Measurements from ENCODE around the gene FKBP15.
"Not testable (repeated sequence)": the region's sequence is repeated elsewhere in the genome, so short reads cannot be mapped to it uniquely, and the experiment has no call there.

The FKBP15 gene

DNA sequence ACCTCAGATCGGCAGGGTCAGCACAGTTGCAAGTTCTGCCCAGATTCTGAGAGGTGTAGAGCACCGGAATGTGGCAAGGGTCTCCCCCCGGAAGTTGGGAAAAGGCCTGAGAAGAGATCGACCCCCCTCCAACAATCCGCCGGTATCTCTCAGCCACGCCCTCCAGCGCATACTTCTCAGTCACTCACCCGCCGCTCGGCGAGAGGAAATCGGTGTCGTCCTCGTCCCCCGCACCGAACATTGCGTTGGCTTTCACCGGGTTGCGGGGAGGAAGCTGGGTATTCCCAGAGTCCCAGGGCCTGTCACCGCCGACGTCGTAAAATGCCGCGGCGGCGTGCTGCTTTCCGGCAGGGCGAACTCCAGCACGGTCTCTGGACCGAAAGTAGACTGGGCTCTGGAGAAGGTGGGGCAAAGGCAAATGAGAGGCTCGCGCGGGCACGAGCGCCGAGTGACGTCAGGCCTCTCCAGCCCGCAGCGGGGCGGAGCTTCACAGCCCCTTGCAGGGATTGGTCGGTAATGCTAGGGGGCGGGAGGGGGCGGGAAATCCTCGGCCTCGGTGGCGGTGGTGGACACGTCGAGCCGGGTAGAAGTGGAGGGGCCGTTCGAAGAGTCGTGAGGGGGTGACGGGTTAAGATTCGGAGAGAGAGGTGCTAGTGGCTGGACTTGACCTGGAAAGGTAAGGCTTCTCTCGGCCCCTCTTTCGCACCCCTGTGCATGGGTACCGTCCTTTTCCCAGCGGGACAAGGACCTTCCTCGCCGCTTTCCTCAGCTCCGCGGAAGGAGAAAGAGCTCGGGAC lies at the start of gene FKBP15, which contains the start of gene SLC31A1:
TSS of gene FKBP15 (minus strand) at position 275 of the 797 bp plus-strand sequence. CDS start at position 241, 34 bp downstream.
TSS of gene SLC31A1 (plus strand) at position 542 of the 797 bp plus-strand sequence. CDS start 34,605 bp downstream, outside the sequence.
- peak; percentile 88 to 94 for DNase-seq (ENCODE audit: extremely low read depth in 1 of 2, low read depth in 1 of 2)

DNA sequence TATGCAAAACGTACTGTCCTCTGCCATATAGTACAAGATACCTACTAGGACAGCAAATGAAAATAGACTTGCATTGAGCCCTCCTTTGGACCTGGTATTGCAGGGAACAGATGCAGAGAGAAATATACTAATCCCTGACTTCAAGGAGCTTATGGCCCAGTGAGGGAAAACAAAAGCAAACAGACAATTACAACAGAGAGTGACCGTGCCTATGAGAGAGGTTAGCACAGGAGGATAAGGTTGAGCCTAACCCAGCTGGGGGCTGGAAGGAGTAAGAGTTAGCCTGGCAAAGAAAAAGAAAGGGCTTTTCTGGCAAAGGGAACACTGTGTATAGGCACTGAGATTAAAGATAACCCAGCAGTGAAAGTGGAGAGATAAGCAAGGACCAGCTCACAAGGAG lies 48.8 kb upstream of the FKBP15 start:
- no peak for DNase-seq (ENCODE audit: extremely low read depth in 1 of 2, low read depth in 1 of 2)

- no peak for DNase-seq (ENCODE audit: extremely low read depth in 1 of 2, low read depth in 1 of 2)
Observed at GRCh38 chr9:113269355-113269754, 48.3 kb upstream of the FKBP15 start.

DNA sequence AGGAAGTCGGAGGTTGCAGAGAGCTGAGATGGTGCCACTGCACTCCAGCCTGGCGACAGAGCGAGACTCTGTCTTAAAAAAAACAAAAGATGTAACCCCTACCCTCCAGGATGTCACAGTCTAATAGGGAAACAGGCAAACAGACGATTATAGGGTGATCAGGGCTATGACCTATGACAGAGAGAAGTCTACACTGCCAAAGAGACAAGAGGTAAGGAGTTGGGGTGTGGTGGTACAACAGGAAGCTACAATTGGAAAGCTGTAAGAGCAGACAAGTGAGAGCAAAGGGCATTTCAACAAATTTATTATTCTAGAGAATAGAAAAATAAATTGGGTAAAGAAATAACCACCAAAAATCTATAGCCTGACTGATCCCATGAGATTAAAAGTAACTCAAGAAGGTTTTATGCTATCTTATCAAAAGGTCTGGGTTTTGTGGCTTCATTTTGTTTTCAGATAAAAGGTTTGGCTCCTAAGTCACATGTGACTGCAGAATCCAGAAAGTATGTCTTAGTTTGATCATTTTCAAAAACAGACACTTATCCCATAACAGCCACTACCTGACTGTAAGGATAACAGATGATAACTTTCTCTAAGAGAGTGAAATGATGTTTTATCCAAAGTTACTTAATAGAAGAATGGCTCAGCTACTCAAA lies 47.0 kb upstream of the FKBP15 start:
- DNase-seq (ENCODE audit: extremely low read depth in 1 of 2, low read depth in 1 of 2) = no peak

GRCh38 chr9:113266174-113266573 lies 45.1 kb upstream of the FKBP15 start:
- DNase-seq (ENCODE audit: extremely low read depth in 1 of 2, low read depth in 1 of 2) = no peak

DNA sequence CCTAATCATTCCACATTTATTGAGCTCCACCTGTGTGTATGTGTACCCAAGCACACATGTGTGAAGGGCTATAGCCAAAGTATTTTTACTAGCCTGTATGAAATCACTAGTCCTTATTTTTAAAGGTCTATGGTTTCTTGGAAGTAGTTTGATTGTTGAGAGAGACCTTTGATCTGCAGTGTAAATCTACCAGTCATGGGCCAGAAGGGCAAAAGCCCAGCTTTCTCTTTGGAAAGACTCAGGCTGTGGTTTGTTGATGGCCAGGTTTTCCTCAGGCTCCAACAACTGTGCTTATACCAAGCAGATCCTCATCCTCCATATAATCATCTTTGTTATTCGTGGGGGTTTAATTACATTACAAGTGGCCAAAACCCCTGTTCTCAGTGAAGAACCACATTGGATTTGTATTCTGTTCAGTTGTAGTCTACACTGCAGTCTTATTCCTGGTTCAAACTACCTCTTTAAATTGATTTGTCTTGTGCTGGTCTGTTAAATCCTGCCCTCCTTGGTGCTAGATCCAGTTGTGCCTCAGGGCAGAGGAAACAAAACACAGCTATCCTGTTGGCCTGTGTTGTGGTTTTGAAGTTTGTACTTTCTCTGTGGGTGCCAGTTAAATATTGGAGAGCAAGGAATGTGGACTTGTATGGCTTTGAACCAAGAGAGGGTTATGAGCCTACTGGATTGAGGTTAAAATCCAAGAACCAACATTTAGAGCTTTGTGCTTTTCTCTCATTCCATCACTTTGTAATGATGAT lies 41.0 kb upstream of the FKBP15 start:
- no peak for DNase-seq (ENCODE audit: extremely low read depth in 1 of 2, low read depth in 1 of 2)

DNA sequence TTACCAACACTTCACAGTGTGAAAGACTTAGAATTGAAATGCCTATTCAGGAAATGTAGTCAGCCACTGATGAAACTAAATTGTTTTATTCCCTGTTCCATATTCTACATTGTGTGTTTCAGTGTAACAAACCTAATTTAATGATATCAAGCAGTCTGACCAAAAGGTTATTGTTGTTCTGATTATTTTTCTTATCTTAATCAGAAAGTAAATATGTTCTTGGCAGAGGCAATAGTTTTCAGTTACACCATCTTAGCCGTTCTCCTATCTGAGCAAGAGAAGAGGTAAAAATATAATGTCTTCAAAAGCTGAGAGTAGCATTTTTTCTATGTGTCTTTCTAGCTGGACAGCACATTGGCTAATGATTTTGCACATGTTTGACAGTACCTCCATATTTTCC lies 37.2 kb upstream of the FKBP15 start:
- DNase-seq (ENCODE audit: extremely low read depth in 1 of 2, low read depth in 1 of 2) = no peak

DNA sequence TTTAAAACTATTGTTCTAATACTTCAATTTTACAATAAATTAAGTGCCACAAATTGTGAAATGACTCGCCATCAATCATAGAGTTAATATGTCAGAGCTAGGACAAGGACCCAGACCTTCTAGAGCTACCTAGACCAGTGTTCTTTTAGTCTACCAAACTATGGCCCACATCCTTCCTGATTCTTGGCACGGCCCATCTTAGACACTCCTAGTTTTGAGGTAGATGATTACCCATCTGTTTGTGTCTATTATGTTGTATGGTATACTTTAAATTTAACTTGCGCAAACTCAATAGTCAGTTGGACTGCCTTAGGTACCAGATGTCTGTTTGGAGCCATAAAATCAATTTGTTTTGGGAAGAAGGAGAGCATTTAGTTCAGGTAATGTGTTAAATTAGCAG lies 36.8 kb upstream of the FKBP15 start:
- DNase-seq (ENCODE audit: extremely low read depth in 1 of 2, low read depth in 1 of 2) = no peak

- DNase-seq (ENCODE audit: extremely low read depth in 1 of 2, low read depth in 1 of 2) = no peak
Observed at GRCh38 chr9:113255438-113255837, 34.4 kb upstream of the FKBP15 start.

DNA sequence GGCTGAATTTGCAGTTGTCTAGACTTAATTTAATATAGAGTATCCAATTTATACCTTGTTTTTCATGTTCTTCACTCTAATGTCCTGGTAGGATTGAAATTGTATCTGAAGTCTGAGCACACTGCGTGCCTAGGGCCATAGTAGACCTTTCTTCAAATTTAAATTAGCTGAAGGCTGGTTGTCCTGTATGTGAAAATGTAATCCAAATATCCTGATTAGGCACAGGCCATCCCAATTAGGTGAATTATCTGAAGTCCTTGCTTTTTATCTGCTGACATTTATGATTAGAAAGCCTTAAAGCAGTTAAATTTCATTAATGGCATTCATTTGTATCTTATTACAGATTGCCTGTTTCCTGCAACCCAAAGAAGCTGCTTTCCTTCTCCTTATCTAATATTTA lies 33.9 kb upstream of the FKBP15 start:
- DNase-seq (ENCODE audit: extremely low read depth in 1 of 2, low read depth in 1 of 2) = no peak

DNA sequence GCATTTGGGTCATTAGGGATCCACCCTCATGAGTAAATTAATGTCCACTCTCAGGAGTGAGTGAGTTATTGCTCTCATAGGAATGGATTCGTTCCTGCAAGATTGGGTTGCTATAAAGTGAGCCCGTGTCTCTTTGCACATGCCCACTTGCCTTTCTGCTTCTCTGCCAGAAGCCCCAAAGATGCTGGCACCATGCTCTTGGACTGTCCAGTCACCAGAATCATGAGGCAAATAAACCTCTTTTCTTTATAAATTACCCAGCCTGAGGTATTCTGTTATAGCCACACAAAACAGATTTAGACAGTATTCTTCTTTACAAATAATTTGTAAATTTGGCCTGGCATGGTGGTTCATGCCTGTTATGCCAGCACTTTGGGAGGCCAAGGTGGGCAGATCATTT lies 29.7 kb upstream of the FKBP15 start:
- DNase-seq (ENCODE audit: extremely low read depth in 1 of 2, low read depth in 1 of 2) = no peak

DNA sequence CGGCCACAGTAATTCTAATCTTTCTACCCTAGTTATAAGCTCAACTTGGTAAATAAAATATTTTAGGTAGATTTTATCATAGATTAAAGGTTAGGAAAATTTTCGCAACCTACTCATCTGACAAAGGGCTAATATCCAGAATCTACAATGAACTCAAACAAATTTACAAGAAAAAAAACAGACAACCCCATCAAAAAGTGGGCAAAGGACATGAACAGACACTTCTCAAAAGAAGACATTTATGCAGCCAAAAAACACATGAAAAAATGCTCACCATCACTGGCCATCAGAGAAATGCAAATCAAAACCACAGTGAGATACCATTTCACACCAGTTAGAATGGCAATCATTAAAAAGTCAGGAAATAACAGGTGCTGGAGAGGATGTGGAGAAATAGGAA lies 28.6 kb upstream of the FKBP15 start:
- not testable (repeated sequence) for DNase-seq (ENCODE audit: extremely low read depth in 1 of 2, low read depth in 1 of 2)

GRCh38 chr9:113247640-113248039 lies 26.6 kb upstream of the FKBP15 start:
- no peak for DNase-seq (ENCODE audit: extremely low read depth in 1 of 2, low read depth in 1 of 2)

- no peak for DNase-seq (ENCODE audit: extremely low read depth in 1 of 2, low read depth in 1 of 2)
Observed at GRCh38 chr9:113246928-113247327, 25.9 kb upstream of the FKBP15 start.

DNA sequence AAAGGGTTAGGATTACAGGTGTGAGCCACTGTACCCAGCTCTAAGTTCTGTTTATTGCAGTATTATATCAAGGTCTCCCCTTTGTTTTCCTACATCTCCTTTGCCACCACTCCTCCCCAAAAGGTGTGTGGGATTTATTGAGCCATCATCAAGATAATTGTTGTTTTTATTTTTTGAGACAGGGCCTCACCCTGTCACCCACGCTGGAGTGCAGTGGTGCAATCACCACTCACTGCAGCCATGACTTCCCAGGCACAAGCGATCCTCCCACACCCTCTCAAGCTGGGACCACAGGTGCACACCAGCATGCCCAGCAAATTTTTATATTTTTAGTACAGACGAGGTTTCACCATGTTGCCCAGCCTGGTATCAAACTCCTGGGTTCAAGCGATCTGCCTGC lies 24.8 kb upstream of the FKBP15 start:
- no peak for DNase-seq (ENCODE audit: extremely low read depth in 1 of 2, low read depth in 1 of 2)

GRCh38 chr9:113244556-113244955 lies 23.5 kb upstream of the FKBP15 start:
- DNase-seq (ENCODE audit: extremely low read depth in 1 of 2, low read depth in 1 of 2) = no peak

GRCh38 chr9:113241161-113241560 lies 20.1 kb upstream of the FKBP15 start:
- DNase-seq (ENCODE audit: extremely low read depth in 1 of 2, low read depth in 1 of 2) = no peak

GRCh38 chr9:113238859-113239232 lies 17.8 kb upstream of the FKBP15 start:
- no peak for DNase-seq (ENCODE audit: extremely low read depth in 1 of 2, low read depth in 1 of 2)

- no peak for DNase-seq (ENCODE audit: extremely low read depth in 1 of 2, low read depth in 1 of 2)
Observed at GRCh38 chr9:113238202-113238858, 17.3 kb upstream of the FKBP15 start.

DNA sequence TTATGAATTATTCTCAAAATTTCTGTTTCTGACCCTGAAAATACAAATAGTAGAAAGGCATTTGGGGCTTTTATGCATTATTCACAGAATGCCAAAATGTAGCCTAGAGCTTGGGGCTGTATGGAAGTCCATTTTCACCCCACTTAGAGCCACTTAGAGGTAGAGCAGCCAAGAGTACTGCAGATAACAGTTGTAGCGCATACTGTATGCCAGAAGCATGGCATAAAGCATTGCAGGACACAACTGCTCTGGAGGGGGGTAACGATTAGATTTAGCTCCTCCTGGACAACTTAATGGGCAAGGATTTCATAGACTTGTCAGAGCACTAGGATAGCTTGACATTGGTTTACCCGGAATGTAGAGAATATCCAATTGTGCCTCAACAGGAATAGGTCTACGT lies 15.9 kb upstream of the FKBP15 start:
- no peak for DNase-seq (ENCODE audit: extremely low read depth in 1 of 2, low read depth in 1 of 2)

DNA sequence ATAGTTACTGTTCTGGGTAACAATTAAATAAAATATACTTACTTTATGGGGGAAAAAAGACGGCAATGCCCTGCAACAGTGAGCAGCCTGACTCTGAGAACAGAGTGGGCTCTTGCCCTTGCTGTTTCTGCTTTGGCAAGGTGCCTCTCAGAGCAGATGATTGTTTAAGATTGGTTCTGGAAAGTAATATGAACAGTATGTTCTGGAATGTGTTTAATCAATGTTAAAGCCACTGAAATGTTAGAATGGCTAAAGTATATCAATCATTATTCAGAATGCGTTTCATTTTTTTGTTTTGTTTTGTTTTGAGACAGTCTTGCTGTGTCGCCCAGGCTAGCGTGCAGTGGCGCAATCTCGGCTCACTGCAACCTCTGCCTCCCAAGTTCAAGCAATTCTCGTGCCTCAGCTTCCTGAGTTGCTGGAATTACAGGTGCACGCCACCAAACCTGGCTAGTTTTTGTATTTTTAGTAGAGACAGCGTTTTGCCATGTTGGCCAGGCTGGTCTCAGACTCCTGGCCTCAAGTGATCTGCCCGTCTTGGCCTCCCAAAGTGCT lies 14.7 kb upstream of the FKBP15 start:
- not testable (repeated sequence) for DNase-seq (ENCODE audit: extremely low read depth in 1 of 2, low read depth in 1 of 2)
